H1 (cell line): ENCODE results near the gene LITAF. TPM values are rescaled to one million over a fixed set of nuclear protein-coding genes. Genes with fewer than 3 reads are reported as not detected.

Source experiments
- CTCF ChIA-PET: fragments of 300-600 bp; sonication (Branson Sonifier 250); formaldehyde crosslinking; loops from one replicate; lab custom pipeline; 2021; ENCODE audit not compliant: partially characterized antibody; lab: Charles Lee
- POLR2A ChIA-PET: fragments of 300-600 bp; sonication (Branson Sonifier 250); formaldehyde crosslinking; loops from one replicate; lab custom pipeline; 2021; ENCODE audit warnings: inconsistent platforms; ENCODE audit not compliant: partially characterized antibody; lab: Charles Lee
- DNase-seq, 2 experiments: peaks; one replicate each; pipeline versions ENCODE4 v3.0.0 to v3.0.0-alpha.2; 2010 to 2022; ENCODE audit warnings: low spot score in 2 of 2, low read depth in 1 of 2, mixed read lengths in 1 of 2
- FAIRE-seq: peaks from 2 replicates; lab custom pipeline; 2011; peaks lifted over from hg19 to GRCh38; lab: Jason Lieb, UNC
- H2AFZ ChIP-seq: 2 replicates; pipeline ENCODE4 v1.8.1; 2012; ENCODE audit warnings: low read length, inconsistent platforms
- H2AK5ac ChIP-seq: 2 replicates; pipeline ENCODE4 v1.6.1; 2013; ENCODE audit warnings: low read depth, low read length
- H2BK120ac ChIP-seq: replicated peaks from 2 replicates; pipeline ENCODE3; 2013; ENCODE audit warnings: low read depth, low read length, inconsistent platforms
- H2BK12ac ChIP-seq: 2 replicates; pipeline ENCODE4 v1.6.1; 2013; ENCODE audit warnings: low read depth, low read length
- H2BK15ac ChIP-seq: 2 replicates; pipeline ENCODE4 v1.6.1; 2013; ENCODE audit warnings: low read length
- H2BK20ac ChIP-seq: 2 replicates; pipeline ENCODE4 v1.6.1; 2013; ENCODE audit warnings: low read length
- H2BK5ac ChIP-seq: 2 replicates; pipeline ENCODE4 v1.6.1; 2013; ENCODE audit warnings: low read depth, low read length
- H3K14ac ChIP-seq: 2 replicates; pipeline ENCODE4 v1.6.1; 2013; ENCODE audit warnings: inconsistent platforms; ENCODE audit not compliant: insufficient read length
- H3K18ac ChIP-seq: 2 replicates; pipeline ENCODE4 v1.6.1; 2013; ENCODE audit warnings: low read length; ENCODE audit errors: extremely low read depth
- H3K23ac ChIP-seq: 2 replicates; pipeline ENCODE4 v1.6.1; 2013; ENCODE audit warnings: inconsistent platforms; ENCODE audit not compliant: insufficient read length
- H3K23me2 ChIP-seq: 2 replicates; pipeline ENCODE4 v1.6.1; 2013; ENCODE audit warnings: low read depth, low read length
- H3K27ac ChIP-seq: 2 replicates; pipeline ENCODE4 v1.6.1; 2011; ENCODE audit warnings: low read depth, low read length, inconsistent platforms
- H3K27me3 ChIP-seq, 4 experiments: replicated peaks in 1 of 4; 1 replicate in 1 of 4; 2 replicates in 3 of 4; pipeline versions ENCODE4 v1.6.1 to v1.8.1; 2011 to 2013; ENCODE audit warnings: low read length in 3 of 4, mild to moderate bottlenecking in 3 of 4, inconsistent platforms in 2 of 4, mixed read lengths in 2 of 4, moderate library complexity in 1 of 4; ENCODE audit not compliant: control insufficient read depth in 3 of 4, insufficient read depth in 3 of 4; ENCODE audit errors: extremely low read depth in 1 of 4
- H3K36me3 ChIP-seq, 4 experiments: 2 replicates each; pipeline versions ENCODE4 v1.6.1 to v1.8.1; 2011 to 2013; ENCODE audit warnings: mild to moderate bottlenecking in 4 of 4, low read length in 3 of 4, moderate library complexity in 2 of 4, control low read depth in 1 of 4, inconsistent platforms in 1 of 4; ENCODE audit not compliant: insufficient read depth in 4 of 4, control insufficient read depth in 2 of 4
- H3K4ac ChIP-seq: replicated peaks from 2 replicates; pipeline ENCODE3; 2013; ENCODE audit warnings: low read length, low read depth, mixed read lengths, inconsistent platforms; ENCODE audit not compliant: insufficient read length
- H3K4me1 ChIP-seq, 4 experiments: replicated peaks in 1 of 4; 1 replicate in 1 of 4; 2 replicates in 3 of 4; pipeline versions ENCODE4 v1.6.1 to v1.8.1; 2011 to 2013; ENCODE audit warnings: low read length in 3 of 4, inconsistent platforms in 2 of 4, mixed read lengths in 1 of 4; ENCODE audit not compliant: insufficient read depth in 4 of 4, control insufficient read depth in 3 of 4
- H3K4me2 ChIP-seq, 2 experiments: 2 replicates each; pipeline versions ENCODE4 v1.6.1 to v1.8.1; 2011 to 2013; ENCODE audit warnings: low read depth in 2 of 2, low read length in 2 of 2, control low read depth in 1 of 2, inconsistent platforms in 1 of 2, mild to moderate bottlenecking in 1 of 2; ENCODE audit not compliant: insufficient read depth in 1 of 2
- H3K4me3 ChIP-seq, 4 experiments: fragments of 200-600, 300-600 bp in 1 of 4; sonication (generic), shearing (Covaris generic), sonication (Bioruptor Twin) in 1 of 4; 2 replicates each; pipeline versions ENCODE4 v1.5.1 to v1.8.1; 2011 to 2016; ENCODE audit warnings: low read length in 4 of 4, low read depth in 3 of 4, control low read depth in 2 of 4, inconsistent platforms in 2 of 4, mild to moderate bottlenecking in 2 of 4, mixed read lengths in 1 of 4, moderate library complexity in 1 of 4; ENCODE audit not compliant: insufficient read depth in 2 of 4; ENCODE audit errors: extremely low read depth in 1 of 4
- H3K56ac ChIP-seq: replicated peaks from 2 replicates; pipeline ENCODE3; 2013; ENCODE audit warnings: low read depth, mild to moderate bottlenecking, mixed read lengths, low read length, inconsistent platforms; ENCODE audit not compliant: insufficient read length
- H3K79me1 ChIP-seq: 2 replicates; pipeline ENCODE4 v1.6.1; 2013; ENCODE audit warnings: low read depth, low read length, control low read depth
- H3K79me2 ChIP-seq, 2 experiments: 2 replicates each; pipeline versions ENCODE4 v1.6.1 to v1.8.1; 2012 to 2013; ENCODE audit warnings: low read length in 2 of 2, mild to moderate bottlenecking in 2 of 2, inconsistent platforms in 1 of 2; ENCODE audit not compliant: insufficient read depth in 2 of 2, control insufficient read depth in 1 of 2
- H3K9ac ChIP-seq, 4 experiments: replicated peaks in 1 of 4; 1 replicate in 1 of 4; 2 replicates in 3 of 4; pipeline versions ENCODE4 v1.6.1 to v1.8.1; 2011 to 2013; ENCODE audit warnings: low read depth in 3 of 4, low read length in 3 of 4, control low read depth in 2 of 4, mild to moderate bottlenecking in 2 of 4, moderate library complexity in 2 of 4, inconsistent platforms in 1 of 4; ENCODE audit errors: extremely low read depth in 1 of 4
- H3K9me3 ChIP-seq, 2 experiments: 2 replicates each; pipeline versions ENCODE4 v1.6.1 to v1.8.1; 2012 to 2013; ENCODE audit warnings: mild to moderate bottlenecking in 2 of 2, moderate library complexity in 2 of 2, control low read depth in 1 of 2, inconsistent platforms in 1 of 2, low read depth in 1 of 2, low read length in 1 of 2, mixed read lengths in 1 of 2; ENCODE audit not compliant: insufficient read depth in 2 of 2
- H4K20me1 ChIP-seq, 2 experiments: replicated peaks in 1 of 2; 2 replicates each; pipeline versions ENCODE3 to v1.8.1; 2011 to 2013; ENCODE audit warnings: inconsistent platforms in 2 of 2, low read length in 2 of 2, mild to moderate bottlenecking in 1 of 2; ENCODE audit not compliant: insufficient read depth in 2 of 2, control insufficient read depth in 1 of 2
- H4K5ac ChIP-seq: 2 replicates; pipeline ENCODE4 v1.6.1; 2013; ENCODE audit warnings: low read length, low read depth, mixed read lengths, inconsistent platforms; ENCODE audit not compliant: insufficient read length
- H4K8ac ChIP-seq: 2 replicates; pipeline ENCODE4 v1.8.0; 2013; ENCODE audit warnings: mild to moderate bottlenecking, moderate library complexity, low read length, inconsistent platforms; ENCODE audit not compliant: insufficient read depth; ENCODE audit errors: extremely low read depth
- H4K91ac ChIP-seq: replicated peaks from 2 replicates; pipeline ENCODE3; 2013; ENCODE audit warnings: low read length, mixed read lengths, inconsistent platforms; ENCODE audit not compliant: insufficient read length
- BRCA1 ChIP-seq: IDR thresholded peaks from 2 replicates; pipeline ENCODE4 v1.6.1; 2012; ENCODE audit warnings: low read depth, low read length, improper control_type of control experiment
- CHD1 ChIP-seq: IDR thresholded peaks from 2 replicates; pipeline ENCODE4 v1.6.1; 2012; ENCODE audit warnings: low read depth, low read length, improper control_type of control experiment
- GABPA ChIP-seq: IDR thresholded peaks from 2 replicates; pipeline ENCODE4 v1.6.1; 2011; ENCODE audit warnings: mild to moderate bottlenecking, low read length, moderate library complexity, borderline replicate concordance; ENCODE audit not compliant: insufficient read depth
- JUND ChIP-seq: IDR thresholded peaks from 2 replicates; pipeline ENCODE4 v1.6.1; 2011; ENCODE audit warnings: mild to moderate bottlenecking, improper control_type of control experiment, low read length
- NRF1 ChIP-seq: IDR thresholded peaks from 2 replicates; pipeline ENCODE4 v1.6.1; 2011; ENCODE audit warnings: mild to moderate bottlenecking, low read depth, low read length, improper control_type of control experiment
- RBBP5 ChIP-seq: IDR thresholded peaks from 2 replicates; pipeline ENCODE4 v1.7.1; 2012; ENCODE audit warnings: low read depth, mild to moderate bottlenecking, inconsistent platforms, low read length, moderate library complexity, borderline replicate concordance
- RNF2 ChIP-seq: fragments of 200-900, 300-1000 bp; sonication (generic); IDR thresholded peaks from 2 replicates; pipeline ENCODE4 v1.7.1; 2016; ENCODE audit warnings: borderline replicate concordance, low read depth, mild to moderate bottlenecking, antibody characterized with exemption, low read length; ENCODE audit not compliant: poor library complexity, severe bottlenecking; ENCODE audit errors: missing control alignments
- SP2 ChIP-seq: IDR thresholded peaks from 2 replicates; pipeline ENCODE4 v1.6.1; 2012; ENCODE audit warnings: mild to moderate bottlenecking, low read length, inconsistent platforms
- SP4 ChIP-seq: IDR thresholded peaks from 2 replicates; pipeline ENCODE4 v1.6.1; 2012; ENCODE audit warnings: low read length, inconsistent platforms
- TEAD4 ChIP-seq: IDR thresholded peaks from 2 replicates; pipeline ENCODE4 v1.6.1; 2012; ENCODE audit warnings: low read depth, low read length, inconsistent platforms, mixed read lengths
- WGBS, 2 experiments: shearing (Covaris generic) in 1 of 2; methylation state at CpG; one replicate each; pipeline versions ENCODE4 v1.1.6 to v1.1.7; 2013 to 2015; ENCODE audit warnings: low lambda C conversion rate in 2 of 2, mixed read lengths in 2 of 2, inconsistent platforms in 1 of 2, low coverage in 1 of 2, missing lambda C conversion rate in 1 of 2; ENCODE audit not compliant: insufficient replicate concordance in 2 of 2, insufficient coverage in 1 of 2, insufficient read length in 1 of 2; ENCODE audit errors: extremely low coverage in 1 of 2, missing lambda C conversion rate in 1 of 2; 5-methylcytosine and 5-hydroxymethylcytosine counted together
- polyA plus RNA-seq, 7 experiments: library from polyadenylated mRNA; depleted of rRNA in 3 of 7; stranded (reverse) in 5 of 7; unstranded in 2 of 7; fragments of >200 nt in 5 of 7; fragments of 200-250 nt in 2 of 7; gene quantifications; 1 replicate in 5 of 7; 2 replicates in 1 of 7; 4 replicates in 1 of 7; pipeline versions ENCODE4 v1.2.1 to v1.2.3, GENCODE V29; 2011 to 2013; ENCODE audit warnings: missing spikeins in 2 of 7, mixed read lengths in 2 of 7
- total RNA-seq: library from RNA; stranded (reverse); fragmentation: NEBNext Ultra II Directional; extraction: Animal tissue kit (Norgen Biotek cat#: 25700); gene quantifications from 2 replicates; pipeline ENCODE4 v1.2.1, GENCODE V29; 2021

The LITAF gene
- total and polyA plus RNA-seq, 2 of the 8 experiments (the other 6 are each of a cell fraction or from before 2014, with no cell fraction given), result 165 to 205 TPM

- POLR2A ChIA-PET, result interaction anchor here (1.3 to 2.8 kb wide), 3 partner anchors 10 to 31 kb away, joined by 3 to 7 read pairs (median 6); no protein-coding TSS in a partner anchor
- Histone ChIP-seq H3K56ac (no peak overlapping the region), H3K9me3 (no peaks in the 10 kb centered on the region), H4K8ac (no peak overlapping the region), H2BK120ac (no peak overlapping the region), H3K23ac (no peak overlapping the region), H2BK5ac (no peak overlapping the region), H3K79me1 (no peaks in the 10 kb centered on the region; the same call in 1 of the 2 replicates), H2BK20ac (no peak overlapping the region), H3K23me2 (0 out of 2 replicates have a peak, but pooled peaks cover 2% of the 10 kb centered on the region), H3K9ac (no peak overlapping the region), H3K27ac (no peak overlapping the region), H3K27me3 (no peaks in the 10 kb centered on the region), H3K79me2 (no peaks in the 10 kb centered on the region), H3K36me3 (no peaks in the 10 kb centered on the region), H2AK5ac (no peak overlapping the region; the same call in 1 of the 2 replicates), H3K4me2 (no peak overlapping the region), H2BK12ac (peak overlapping the region; percentile 9; the same call in 1 of the 2 replicates), H3K4me1 (peaks cover 0 to 14% (median 10%) of the 10 kb centered on the region in 4 experiments; a peak in 6 of 7 replicates), H3K4ac (no peak overlapping the region), H4K91ac (no peak overlapping the region), H4K20me1 (no peaks in the 10 kb centered on the region), H3K4me3 (no peak overlapping the region), H2BK15ac (no peak overlapping the region), H2AFZ (no peak overlapping the region), H4K5ac (no peak overlapping the region), H3K14ac (no peak overlapping the region), H3K18ac (no peak overlapping the region)
- no peak for FAIRE-seq
- WGBS, 2 experiments, result 92% methylated on average over 7 of the region's 7 CpGs; no CpG with 5 or more reads in 1 of the 2 experiments
- DNase-seq, result no peak
- CTCF ChIA-PET, result interaction anchor here (0.8 to 3.0 kb wide), 6 partner anchors 10 to 235 kb away, joined by 3 to 11 read pairs (median 6); no protein-coding TSS in a partner anchor
- TF ChIP-seq RNF2 (no peak), BRCA1 (no peak), SP2 (no peak), CHD1 (no peak), JUND (no peak), GABPA (no peak), NRF1 (no peak), RBBP5 (no peak), SP4 (no peak), TEAD4 (no peak)
These were observed 44.5 kb upstream of the LITAF start for GRCh38 chr16:11631214-11631613.
